ENCODE measurements around the gene PLD4.

The PLD4 gene

GRCh38 chr14:104924421-104925213 is at the start of gene PLD4:
TSS of gene PLD4 (plus strand) at chr14:104924879. CDS start at chr14:104927141, 2,262 bp downstream.
- H3K4me3 ChIP-seq (replicated peaks; ENCODE audit: low read depth, low read length), result no peak within 1 kb of the TSS
- no peak for DNase-seq (ENCODE audit: low read depth)
- TF ChIP-seq, protein P1, sequence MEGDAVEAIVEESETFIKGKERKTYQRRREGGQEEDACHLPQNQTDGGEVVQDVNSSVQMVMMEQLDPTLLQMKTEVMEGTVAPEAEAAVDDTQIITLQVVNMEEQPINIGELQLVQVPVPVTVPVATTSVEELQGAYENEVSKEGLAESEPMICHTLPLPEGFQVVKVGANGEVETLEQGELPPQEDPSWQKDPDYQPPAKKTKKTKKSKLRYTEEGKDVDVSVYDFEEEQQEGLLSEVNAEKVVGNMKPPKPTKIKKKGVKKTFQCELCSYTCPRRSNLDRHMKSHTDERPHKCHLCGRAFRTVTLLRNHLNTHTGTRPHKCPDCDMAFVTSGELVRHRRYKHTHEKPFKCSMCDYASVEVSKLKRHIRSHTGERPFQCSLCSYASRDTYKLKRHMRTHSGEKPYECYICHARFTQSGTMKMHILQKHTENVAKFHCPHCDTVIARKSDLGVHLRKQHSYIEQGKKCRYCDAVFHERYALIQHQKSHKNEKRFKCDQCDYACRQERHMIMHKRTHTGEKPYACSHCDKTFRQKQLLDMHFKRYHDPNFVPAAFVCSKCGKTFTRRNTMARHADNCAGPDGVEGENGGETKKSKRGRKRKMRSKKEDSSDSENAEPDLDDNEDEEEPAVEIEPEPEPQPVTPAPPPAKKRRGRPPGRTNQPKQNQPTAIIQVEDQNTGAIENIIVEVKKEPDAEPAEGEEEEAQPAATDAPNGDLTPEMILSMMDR (IDR thresholded peaks at IDR 0.05; ENCODE audit: low read length, missing control alignments), result no peak

- no peak for DNase-seq (ENCODE audit: low read depth)
- TF ChIP-seq, protein P1 (IDR thresholded peaks at IDR 0.05; ENCODE audit: low read length, missing control alignments), result no peak
Measured at GRCh38 chr14:104875412-104875751, 49.3 kb upstream of the PLD4 start.

GRCh38 chr14:104875811-104876210 is 48.9 kb upstream of the PLD4 start:
- TF ChIP-seq, protein P1 (IDR thresholded peaks at IDR 0.05; ENCODE audit: low read length, missing control alignments), result no peak
- no peak for DNase-seq (ENCODE audit: low read depth)
- no peak overlapping the region for H3K4me3 ChIP-seq (replicated peaks; ENCODE audit: low read depth, low read length)

More at GRCh38 chr14:104875412-104875751, 49.3 kb upstream of the PLD4 start:
- H3K4me3 ChIP-seq (replicated peaks; ENCODE audit: low read depth, low read length), result no peak overlapping the region

GRCh38 chr14:104876251-104876699 is 48.4 kb upstream of the PLD4 start:
- no peak overlapping the region for H3K4me3 ChIP-seq (replicated peaks; ENCODE audit: low read depth, low read length)
- DNase-seq (ENCODE audit: low read depth), result peak; percentile 44
- TF ChIP-seq, protein P1 (IDR thresholded peaks at IDR 0.05; ENCODE audit: low read length, missing control alignments), result no peak

GRCh38 chr14:104877066-104877805 is 47.4 kb upstream of the PLD4 start:
- no peak overlapping the region for H3K4me3 ChIP-seq (replicated peaks; ENCODE audit: low read depth, low read length)

GRCh38 chr14:104877806-104878550 is 46.7 kb upstream of the PLD4 start:
- no peak for DNase-seq (ENCODE audit: low read depth)
- TF ChIP-seq, protein P1 (IDR thresholded peaks at IDR 0.05; ENCODE audit: low read length, missing control alignments), result no peak

More at GRCh38 chr14:104877066-104877805, 47.4 kb upstream of the PLD4 start:
- no peak for DNase-seq (ENCODE audit: low read depth)
- TF ChIP-seq, protein P1 (IDR thresholded peaks at IDR 0.05; ENCODE audit: low read length, missing control alignments), result no peak

More at GRCh38 chr14:104877806-104878550, 46.7 kb upstream of the PLD4 start:
- H3K4me3 ChIP-seq (replicated peaks; ENCODE audit: low read depth, low read length), result no peak overlapping the region
